ENCODE data around the gene MT1G.
"Not testable (repeated sequence)": the region's sequence is repeated elsewhere in the genome, so short reads cannot be mapped to it uniquely, and the experiment has no call there.

The MT1G gene
- 0.24 to 15.0 (median 1.8) reads per million in 18 experiments for total RNA-seq

DNA sequence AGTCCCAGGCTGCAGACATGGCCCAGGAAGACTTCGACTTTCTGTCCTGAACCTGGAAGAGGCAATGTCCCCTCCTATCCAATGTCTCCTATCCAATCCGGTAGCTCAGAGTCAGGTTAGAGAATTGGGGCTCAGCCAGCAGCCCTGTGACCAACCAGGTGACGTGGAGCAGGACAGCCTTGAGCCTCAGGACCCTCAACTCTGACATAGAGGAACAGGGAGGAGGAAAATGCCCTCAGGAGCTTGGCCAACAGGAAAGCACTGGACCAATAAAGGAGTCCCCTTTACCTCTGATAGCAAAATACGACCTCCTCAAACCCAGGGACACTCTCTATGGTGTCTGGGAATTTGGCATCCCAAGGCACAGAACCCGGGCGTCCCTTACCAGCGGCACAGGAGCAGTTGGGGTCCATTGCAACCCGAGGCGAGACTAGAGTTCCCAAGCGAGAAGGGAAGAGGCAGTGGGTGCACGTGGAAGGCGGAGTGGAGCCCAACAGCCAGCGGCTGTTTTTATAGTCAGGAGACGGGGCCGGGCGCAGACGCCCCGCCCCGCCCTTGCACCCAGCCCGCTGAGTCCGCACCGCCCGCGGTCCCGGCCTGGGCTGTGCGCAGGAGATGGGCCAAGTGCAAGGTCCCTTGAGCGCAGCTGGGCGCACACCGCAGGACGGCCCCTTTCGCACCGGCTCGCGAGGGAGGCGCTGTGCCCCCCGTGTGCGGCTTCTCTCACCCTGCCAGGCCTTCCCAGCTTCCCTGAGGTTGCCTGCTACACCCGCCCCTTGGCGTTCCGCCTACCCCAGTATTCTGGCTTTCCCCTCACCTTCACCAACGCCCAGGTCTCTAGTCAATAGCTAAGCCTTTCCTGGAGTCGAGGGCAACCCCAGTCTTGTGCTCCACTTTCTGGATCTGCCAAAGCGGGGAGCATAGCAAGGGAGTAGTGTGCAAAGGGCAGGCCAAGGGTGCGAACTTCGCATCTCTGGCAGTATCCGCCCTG lies at the start of gene MT1G:
Gene MT1G, minus strand, starts transcription at position 485 of the 991 bp plus-strand sequence. Its CDS starts 72 bp downstream, at position 413.
- DNase-seq = peak; percentile 70 to 84

DNA sequence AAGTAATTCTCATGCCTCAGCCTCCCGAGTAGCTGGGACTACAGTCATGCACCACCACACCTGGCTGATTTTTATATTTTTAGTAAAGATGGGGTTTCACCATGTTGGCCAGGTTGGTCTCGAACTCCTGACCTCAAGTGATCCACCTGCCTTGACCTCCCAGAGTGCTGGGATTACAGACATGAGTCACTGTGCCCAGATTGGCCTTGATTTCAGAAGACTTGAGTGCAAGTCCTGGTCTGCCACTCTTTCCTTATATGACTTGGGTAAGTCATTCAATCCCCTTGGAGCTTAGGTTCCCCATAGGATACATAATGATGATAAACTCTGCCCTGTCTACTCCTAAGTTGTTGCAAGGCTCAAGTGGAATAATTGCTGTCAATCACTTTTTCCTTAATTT lies 49.7 kb upstream of the MT1G start:
- not testable (repeated sequence) for DNase-seq

DNA sequence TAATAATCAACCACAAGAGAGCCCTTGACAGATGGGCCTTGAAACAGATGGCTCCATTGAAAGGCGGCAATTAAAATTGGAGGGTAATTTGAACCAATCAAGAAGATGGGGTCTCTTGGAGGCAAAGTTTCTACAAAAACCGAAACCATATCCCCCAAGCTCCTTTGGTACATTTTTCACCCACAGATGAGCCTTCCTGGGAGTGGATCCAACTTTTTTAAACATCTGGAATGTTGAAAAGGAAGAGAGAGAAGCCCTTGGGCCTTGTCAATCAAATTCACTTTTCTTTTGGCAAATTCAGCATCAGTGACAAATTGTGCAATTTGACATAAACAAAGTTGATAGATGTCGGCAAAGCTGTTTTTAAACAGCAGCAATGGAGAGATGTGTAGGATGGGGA lies 48.9 kb upstream of the MT1G start:
- DNase-seq = no peak

DNA sequence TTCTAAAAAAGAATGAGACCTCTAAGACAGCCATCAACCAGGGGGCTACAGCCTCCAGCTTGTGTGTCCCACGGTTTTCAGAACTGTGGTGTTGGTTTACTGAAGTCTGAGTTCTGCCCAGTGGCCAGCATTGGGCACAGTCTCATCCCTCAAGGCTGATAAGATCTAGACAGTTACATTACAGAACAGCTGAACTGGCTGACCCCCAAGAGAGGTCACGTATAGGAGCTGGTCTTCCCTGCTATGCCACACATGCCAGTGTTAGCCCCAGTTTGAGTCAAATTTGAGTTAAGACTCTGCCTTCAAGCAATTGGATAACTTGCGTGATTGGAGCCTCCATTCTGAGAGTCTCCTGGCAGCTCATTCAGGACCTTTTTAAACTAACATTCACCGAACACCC lies 47.3 kb upstream of the MT1G start:
- DNase-seq = no peak

DNA sequence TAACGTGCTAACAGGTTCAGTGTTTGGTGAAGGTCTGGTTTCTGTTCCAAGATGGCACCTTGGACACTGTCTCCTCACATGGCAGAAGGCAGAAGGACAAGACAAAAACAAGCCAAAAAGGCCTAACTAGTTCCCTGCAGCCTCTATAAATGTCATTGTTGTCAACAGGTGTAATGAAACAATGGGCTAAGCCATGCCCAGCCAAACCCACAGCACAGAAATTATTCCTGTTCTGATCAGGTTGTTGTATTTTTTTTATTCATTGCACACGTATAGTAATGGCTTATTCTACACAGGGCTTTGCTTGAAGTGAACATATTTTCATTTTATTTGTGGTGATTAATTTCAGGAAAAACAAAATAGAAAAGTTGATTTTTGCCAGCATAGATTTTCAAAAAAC lies 45.9 kb upstream of the MT1G start:
- no peak for DNase-seq

DNA sequence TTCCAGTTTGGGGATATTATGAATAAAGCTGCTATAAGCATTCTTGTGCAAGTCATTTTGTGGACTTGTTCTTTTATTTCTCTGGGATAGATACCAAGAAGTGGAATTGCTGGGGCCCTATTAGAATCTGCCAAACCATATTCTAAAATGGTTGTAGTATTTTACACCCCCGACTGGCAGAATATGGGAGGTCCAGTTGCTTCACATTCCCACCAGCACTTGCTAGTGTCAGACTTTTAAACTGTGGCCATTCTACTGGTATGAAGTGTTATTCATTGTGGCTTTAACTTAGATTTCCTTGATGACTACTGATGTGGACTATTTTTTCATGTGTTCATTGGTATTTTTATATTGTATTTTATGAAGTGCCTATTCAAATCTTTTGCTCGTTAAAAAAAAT lies 44.0 kb upstream of the MT1G start:
- no peak for DNase-seq

DNA sequence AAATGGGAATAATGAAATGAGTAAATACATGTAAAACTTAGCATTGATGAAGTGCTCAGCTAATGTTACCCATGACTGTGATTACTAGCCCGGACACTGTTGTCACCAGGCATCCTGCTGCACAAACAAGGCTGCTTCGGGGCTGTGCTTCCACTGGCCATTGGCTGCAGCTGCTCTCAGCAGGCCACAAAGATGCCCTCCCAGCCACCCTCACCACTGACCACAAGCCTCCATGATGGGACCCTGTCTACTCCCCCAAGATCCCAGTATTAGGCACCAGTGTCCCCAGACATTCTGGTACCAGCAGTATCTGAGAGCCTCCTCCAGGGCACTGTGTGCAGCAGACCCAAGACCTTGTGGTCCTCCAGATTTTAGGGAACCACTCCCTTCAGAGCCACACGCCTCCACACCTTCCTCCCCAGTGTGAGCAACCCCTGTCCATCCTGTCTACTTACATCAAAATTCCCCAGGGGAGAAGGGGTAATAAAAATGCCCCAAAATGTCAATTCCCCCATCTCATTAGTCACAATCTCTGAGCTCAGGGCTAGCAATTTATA lies 42.4 kb upstream of the MT1G start:
- peak in 1 of 2 donors; percentile 8 for DNase-seq

DNA sequence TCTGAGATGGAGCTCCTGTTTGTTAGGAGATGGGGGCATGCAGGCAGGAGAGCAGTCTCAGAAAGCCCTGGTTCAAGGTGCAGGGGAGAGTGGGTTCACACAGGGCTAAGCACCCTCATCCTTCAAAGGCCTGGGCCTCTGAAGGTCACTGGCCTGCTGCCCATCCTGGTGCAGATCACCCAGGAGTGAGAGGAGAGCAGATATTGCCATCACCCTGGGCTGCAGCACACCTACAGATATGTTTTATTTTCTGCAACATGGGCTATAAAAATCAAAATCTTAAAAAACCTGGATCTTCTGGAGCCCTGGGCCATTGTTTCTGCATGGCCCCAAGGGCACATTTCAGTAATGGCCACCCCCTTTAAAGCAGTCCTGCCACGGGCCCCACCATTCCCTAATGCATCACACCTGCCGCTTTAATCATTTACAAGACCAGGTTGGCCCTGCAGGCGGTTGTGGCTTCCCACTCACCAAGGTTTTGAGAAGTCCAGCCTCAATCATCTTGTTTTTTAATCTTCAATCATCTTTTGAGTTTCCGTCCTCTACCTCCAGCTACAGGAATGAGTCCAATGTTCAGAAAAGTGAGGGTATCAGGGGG lies 41.7 kb upstream of the MT1G start:
- no peak for DNase-seq

DNA sequence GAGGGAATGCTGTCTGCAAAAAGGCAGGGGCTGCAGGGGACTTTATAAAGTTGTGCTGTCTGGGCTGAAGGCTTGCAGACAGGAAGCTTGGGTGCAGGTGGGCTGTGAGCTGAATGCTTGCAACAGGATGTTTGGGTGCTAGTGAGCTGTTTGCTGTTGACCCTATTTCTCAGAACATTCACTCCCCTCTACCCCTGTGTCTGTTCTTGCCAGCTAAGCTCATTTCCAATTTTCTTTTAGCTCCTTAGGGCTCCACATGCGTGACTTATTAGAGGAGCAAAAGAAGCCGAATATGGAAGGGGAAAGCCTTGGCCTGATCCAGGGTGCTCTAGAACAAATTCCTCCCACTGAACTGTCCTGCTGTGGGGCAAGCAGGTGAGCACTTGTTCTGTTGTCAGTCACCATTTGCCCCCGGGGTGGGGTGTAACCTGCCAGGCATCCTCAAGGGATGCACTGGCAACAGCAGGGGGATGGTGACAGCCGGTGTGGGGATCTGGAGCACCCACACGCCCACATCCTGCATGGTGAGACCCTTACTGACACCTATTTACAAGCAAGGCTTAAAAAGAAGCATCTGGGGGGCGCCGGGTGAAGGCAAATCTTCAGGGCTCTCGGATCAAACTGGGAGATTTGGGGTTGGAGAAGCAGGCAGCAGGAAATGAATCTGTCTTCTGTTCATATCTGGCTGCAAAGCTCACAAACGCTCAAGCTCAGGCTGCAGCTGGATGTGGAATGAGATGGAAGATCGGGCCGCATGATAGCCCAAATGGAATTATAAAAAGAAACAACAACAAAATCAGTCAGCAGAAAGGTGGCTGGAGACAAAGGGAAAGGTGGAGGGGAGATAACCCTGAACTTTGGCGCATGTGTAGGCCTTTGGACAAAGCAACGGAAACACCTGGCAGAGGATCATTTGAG lies 40.9 kb upstream of the MT1G start:
- DNase-seq = no peak

DNA sequence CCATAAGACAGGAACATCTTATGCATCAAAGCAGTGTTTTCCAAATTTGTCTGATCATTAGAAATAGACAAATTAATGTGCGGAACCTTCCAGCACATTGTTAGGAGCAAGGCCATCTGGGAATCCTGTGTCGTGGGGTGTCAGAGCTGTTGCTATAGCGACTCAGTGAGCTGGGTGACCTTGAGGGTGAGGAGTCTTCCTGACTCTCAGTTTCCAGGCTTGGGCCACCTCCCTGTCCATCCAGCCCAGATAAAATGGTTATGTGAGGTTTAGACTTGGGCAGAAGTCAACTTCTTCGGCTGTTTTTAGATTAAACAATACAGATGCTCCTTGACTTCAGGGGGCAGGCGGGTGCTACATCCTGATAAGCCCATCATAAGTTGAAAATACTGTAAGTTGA lies 35.0 kb upstream of the MT1G start:
- no peak for DNase-seq

DNA sequence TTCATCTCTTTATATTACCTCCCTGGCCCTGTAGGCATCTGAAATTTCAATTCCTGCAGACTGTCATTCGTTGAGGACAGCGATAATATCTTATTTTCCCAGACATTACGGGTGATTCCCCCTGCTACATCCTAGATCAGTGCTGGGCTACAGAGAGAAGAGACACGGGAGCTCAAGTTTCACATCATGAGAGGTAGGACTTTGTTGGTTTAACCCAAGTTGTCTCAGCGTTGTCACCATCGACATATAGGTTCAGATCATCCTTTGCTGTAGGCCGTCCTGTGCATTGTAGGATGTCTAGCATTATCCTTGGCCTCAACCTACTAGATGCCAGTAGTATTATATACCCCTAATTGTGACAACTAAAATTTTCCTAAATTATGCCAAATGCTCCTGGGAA lies 33.7 kb upstream of the MT1G start:
- no peak for DNase-seq

DNA sequence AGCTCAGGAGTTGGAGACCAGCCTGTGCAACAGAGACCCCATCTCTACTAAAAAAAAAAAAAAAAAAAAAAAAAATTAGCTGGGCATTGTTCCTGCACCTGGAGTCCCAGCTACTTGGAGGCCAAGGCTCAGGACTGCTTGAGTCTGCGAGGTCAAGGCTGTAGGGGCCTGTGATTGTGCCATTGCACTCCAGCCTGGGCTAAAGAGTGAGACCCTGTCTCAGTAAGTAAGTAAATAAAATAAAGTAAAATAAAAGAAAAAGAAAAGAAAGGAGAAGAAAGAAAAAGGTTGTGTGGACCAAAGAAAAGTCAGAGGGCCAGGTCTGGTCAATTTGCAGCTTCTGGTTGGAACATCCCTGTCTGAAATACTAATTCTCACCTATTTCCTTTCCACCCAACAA lies 32.8 kb upstream of the MT1G start:
- DNase-seq = no peak

DNA sequence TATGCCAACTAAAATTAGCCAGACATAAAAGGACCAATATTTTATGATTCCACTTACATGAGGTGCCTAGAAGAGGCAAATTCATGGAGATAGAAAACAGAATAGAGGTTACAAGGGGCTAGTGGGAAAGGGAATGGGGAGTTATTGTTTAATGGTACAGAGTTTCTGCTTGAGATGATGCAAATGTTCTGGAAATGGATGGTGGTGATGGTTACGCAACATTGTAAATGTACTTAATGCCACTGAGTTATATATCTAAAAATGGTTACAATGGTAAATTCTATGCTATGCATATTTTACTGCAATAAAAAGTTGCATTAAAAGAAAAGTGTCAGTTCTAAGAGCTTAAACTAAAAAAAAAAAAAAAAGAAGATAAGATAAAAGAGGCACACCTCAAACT lies 32.3 kb upstream of the MT1G start:
- no peak for DNase-seq

DNA sequence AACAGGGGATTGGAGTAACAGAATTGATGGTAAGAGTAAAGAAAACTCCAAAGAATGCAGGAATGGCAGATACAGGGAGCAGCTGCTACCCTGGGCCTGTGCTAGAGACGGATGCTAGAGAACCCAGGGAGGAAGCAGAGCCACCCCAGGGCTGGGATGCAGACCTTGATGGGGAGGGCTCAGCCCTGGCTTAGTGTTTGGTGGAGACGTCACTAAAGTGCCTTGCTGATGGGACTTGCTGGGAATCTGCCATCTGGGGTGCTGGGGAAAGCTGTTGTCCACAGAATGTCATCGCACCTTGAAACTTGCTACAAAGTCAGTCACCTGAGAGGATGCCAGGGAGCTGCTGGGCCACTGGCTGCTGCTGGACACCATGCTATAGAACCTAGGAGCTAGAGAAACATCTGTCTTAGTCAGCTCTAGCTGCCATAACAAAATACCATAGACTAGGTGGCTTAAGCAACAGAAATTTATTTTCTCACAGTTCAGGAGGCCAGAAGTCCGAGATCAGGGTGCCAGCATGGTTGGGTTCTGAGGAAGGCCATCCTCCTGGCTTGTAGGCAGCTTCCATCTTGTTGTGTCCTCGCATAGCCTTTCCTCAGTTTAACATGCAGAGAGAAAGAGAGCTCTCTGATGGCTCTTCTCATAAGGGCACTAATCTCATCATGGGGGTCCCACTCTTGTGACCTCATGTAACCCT lies 29.7 kb upstream of the MT1G start:
- no peak for DNase-seq

DNA sequence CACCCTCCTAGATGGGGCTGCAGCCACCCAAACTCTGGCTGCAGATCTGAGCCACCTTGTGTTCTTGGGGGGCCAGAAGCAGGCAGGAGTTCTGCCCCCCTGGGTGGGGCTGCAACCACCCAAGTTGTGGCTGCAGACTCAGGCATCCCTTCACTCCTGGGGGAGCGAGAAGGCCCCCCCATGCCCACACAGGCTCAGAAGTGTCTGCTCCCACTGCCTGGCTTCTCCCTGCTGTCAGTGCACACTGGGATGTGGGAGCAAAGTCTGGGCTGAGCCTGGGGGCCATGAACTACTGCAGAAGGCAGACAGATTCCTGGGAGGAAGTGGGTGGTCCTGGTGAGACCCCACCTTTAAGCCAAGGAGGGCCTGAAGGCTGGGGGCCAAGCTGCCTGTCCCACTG lies 27.4 kb upstream of the MT1G start:
- DNase-seq = no peak

DNA sequence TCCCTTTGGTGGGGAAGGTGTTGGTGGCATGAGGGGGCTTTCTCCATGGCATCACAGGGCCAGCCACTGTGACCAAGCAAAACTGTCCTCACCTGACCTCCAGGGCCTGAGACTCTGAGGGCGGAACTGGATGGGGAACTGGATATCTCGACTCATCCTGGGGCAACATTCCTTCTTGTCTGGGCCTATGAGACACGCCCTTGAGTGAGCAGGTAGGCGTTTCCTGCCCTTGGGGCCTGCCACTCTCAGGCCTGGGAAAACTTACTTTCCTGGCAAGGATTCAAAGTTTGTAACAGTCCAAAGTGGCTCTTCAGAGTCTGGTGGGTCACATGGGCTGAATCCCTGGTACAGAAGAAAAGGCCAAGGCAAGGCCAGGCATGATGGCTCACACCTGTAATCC lies 24.0 kb upstream of the MT1G start:
- peak; percentile 28 to 57 for DNase-seq

DNA sequence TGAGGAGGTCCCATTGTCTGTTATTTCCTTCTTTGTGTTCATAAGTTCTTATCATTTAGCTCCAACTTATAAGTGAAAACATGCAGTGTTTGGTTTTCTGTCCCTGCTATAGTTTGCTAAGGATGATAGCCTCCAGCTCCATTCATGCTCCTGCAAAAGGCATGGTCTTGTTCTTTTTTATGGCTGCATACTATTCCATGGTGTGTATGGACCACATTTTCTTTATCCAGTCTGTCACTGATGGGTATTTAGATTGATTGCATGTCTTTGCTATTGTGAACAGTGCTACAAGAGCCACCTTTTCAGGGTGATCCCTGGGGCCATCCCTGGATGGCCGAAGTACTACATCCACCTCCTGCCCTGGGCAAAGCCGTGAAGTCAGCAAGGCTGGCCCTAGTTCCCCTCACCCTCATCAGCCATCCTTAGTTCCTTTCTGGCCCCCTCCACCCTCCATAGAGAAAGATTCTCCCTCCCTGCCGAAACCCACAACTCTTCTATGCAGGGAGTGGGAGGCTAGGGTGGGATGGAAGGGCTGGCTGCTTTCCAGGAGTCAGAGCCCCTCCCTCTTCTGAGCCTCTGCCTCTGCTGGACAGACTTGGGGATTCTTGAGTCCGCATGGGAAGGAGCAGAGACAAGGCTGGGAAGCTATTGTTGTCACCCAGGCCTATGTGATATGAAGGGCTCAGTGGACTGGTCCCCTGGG lies 22.7 kb upstream of the MT1G start:
- DNase-seq = no peak

DNA sequence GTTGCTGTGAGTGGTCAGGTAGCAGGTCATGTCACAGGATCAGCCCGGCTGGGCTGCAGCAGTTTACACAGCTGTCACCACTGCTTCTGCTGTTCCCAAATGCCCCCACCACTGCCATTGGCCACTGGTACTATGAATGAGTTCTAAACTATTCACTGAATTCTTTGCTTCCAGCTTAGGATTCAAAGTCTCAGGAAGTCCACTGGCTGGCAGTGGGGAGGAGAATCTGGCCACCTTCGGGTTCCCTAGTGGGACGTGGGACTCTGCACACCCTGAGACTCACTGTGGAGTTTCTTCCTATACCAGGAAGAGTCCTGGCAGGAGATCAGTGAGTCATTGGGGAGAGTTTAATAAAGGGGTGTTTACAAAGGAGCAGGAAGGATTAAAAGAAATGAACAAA lies 21.3 kb upstream of the MT1G start:
- no peak for DNase-seq

DNA sequence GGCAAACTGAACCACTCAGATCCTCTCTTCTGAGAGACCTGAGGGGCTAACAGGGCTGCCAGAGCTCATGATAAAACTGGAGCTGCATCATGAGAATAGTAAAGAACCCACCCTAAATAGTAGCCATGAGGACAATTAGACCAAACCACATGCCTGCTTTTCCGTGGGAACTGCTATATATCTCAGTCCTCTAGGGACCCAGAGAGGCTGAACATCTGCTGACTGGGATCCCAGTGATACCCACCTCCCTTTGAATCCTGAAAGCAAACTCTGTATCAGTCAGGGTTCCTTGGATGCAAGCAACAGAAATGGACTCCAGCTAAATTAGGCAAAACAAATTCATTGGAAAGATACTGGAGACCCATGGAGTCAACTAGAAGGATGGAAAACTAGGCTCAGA lies 20.9 kb upstream of the MT1G start:
- DNase-seq = no peak

DNA sequence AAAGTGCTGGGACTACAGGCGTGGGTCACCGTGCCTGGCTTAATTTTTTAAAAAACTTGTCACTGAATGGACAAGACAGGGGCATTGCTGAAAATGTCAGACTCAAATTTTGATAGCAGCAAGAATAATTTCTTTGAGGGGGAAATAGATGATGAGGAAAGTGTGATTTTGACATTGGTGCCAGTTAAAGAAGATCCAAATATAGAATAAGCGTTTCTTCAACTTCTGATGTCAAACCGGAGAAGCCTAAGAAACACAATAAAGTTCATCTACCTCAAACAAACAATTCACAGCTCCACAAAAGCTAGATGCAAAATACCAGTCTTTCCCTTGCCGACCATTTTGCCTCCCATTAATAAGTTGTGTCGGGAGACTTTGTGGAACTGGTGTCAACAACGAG lies 18.9 kb upstream of the MT1G start:
- no peak for DNase-seq

DNA sequence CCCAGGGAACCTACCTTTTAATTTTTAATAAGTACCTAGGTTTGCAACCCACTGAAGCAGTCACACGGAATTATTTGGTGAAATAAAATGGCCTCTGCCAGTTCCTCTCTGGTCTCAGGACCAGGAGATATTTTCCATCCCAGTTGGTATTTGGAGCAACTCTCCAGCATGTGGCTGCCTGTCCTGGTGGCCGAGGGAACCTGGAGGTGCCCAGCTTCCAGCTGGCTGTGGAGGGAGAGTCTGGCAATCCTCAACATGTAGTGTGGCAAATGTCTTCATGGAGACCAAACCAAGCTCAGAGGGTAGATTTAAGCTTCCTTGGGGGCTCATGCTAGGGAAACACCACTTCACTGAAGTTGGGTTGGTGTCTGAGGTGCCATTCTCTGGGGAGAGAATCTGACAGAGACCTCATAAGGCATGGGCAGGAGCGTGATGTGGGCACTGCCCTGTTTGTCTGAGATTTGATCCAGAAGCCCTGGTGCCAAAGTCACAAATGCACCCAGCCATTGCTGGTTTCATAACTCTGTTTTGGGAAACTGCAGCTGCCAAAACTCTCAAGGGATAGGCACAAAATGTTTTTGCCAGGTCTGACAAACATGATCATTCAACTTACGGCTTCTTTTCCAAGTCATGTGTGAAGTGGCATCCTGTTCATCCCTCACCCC lies 17.2 kb upstream of the MT1G start:
- no peak for DNase-seq

All from inflammatory macrophage (primary cell).